Measurements from ENCODE around the gene SH3GL1.

Gene SH3GL1

GRCh38 chr19:4414800-4415321 lies 14.5 kb upstream of the SH3GL1 start:
- Histone ChIP-seq H3K27ac (ENCODE audit: poor library complexity, severe bottlenecking) (no peak overlapping the region), H3K27me3 (ENCODE audit: insufficient read depth, poor library complexity, severe bottlenecking) (no peaks in the 10 kb centered on the region), H3K4me1 (ENCODE audit: insufficient read depth, poor library complexity, severe bottlenecking) (no peaks in the 10 kb centered on the region), H3K9me3 (ENCODE audit: severe bottlenecking) (no peaks in the 10 kb centered on the region), H3K36me3 (ENCODE audit: low read depth) (peaks cover 68% of the 10 kb centered on the region), H3K4me3 (ENCODE audit: severe bottlenecking) (no peak overlapping the region)
- ATAC-seq (ENCODE audit: low read depth): no peak
- TF ChIP-seq CTCF (IDR thresholded peaks at IDR 0.05; ENCODE audit: poor library complexity, severe bottlenecking): no peak
- no peak for DNase-seq (ENCODE audit: low spot score)

- ATAC-seq (ENCODE audit: low read depth) (no peak), DNase-seq (ENCODE audit: low spot score) (no peak)
- TF ChIP-seq CTCF (IDR thresholded peaks at IDR 0.05; ENCODE audit: poor library complexity, severe bottlenecking): no peak
- H3K27ac ChIP-seq (ENCODE audit: poor library complexity, severe bottlenecking): no peak overlapping the region
- no peaks in the 10 kb centered on the region for H3K9me3 ChIP-seq (ENCODE audit: severe bottlenecking)
- H3K36me3 ChIP-seq (ENCODE audit: low read depth): peaks cover 67% of the 10 kb centered on the region
- H3K27me3 ChIP-seq (ENCODE audit: insufficient read depth, poor library complexity, severe bottlenecking): no peaks in the 10 kb centered on the region
- H3K4me3 ChIP-seq (ENCODE audit: severe bottlenecking): no peak overlapping the region
- no peaks in the 10 kb centered on the region for H3K4me1 ChIP-seq (ENCODE audit: insufficient read depth, poor library complexity, severe bottlenecking)
These were observed 13.9 kb upstream of the SH3GL1 start for GRCh38 chr19:4414144-4414799.

GRCh38 chr19:4413588-4413987 lies 13.2 kb upstream of the SH3GL1 start:
- DNase-seq (ENCODE audit: low spot score): no peak
- Histone ChIP-seq H3K4me1 (ENCODE audit: insufficient read depth, poor library complexity, severe bottlenecking) (no peaks in the 10 kb centered on the region), H3K36me3 (ENCODE audit: low read depth) (peaks cover 70% of the 10 kb centered on the region), H3K27me3 (ENCODE audit: insufficient read depth, poor library complexity, severe bottlenecking) (no peaks in the 10 kb centered on the region), H3K27ac (ENCODE audit: poor library complexity, severe bottlenecking) (no peak overlapping the region), H3K9me3 (ENCODE audit: severe bottlenecking) (no peaks in the 10 kb centered on the region), H3K4me3 (ENCODE audit: severe bottlenecking) (no peak overlapping the region)
- no peak for ATAC-seq (ENCODE audit: low read depth)
- no peak for TF ChIP-seq CTCF (IDR thresholded peaks at IDR 0.05; ENCODE audit: poor library complexity, severe bottlenecking)

GRCh38 chr19:4409123-4409933 lies 9.0 kb upstream of the SH3GL1 start:
- no peak for TF ChIP-seq CTCF (IDR thresholded peaks at IDR 0.05; ENCODE audit: poor library complexity, severe bottlenecking)
- no peak overlapping the region for H3K27ac ChIP-seq (ENCODE audit: poor library complexity, severe bottlenecking)

More at GRCh38 chr19:4409123-4409933, 9.0 kb upstream of the SH3GL1 start:
- DNase-seq (ENCODE audit: low spot score): no peak
- H3K4me3 ChIP-seq (ENCODE audit: severe bottlenecking): no peak overlapping the region
- peaks cover 79% of the 10 kb centered on the region for H3K36me3 ChIP-seq (ENCODE audit: low read depth)
- H3K27me3 ChIP-seq (ENCODE audit: insufficient read depth, poor library complexity, severe bottlenecking): no peaks in the 10 kb centered on the region
- peaks cover 6% of the 10 kb centered on the region for H3K4me1 ChIP-seq (ENCODE audit: insufficient read depth, poor library complexity, severe bottlenecking)
- ATAC-seq (ENCODE audit: low read depth): no peak
- no peaks in the 10 kb centered on the region for H3K9me3 ChIP-seq (ENCODE audit: severe bottlenecking)

Measured in RWPE2 (cell line).